ENCODE results near the gene HHAT.

- TF ChIP-seq POLR2A (IDR thresholded peaks at IDR 0.05; ENCODE audit: low read length), result no peak
- no peak for TF ChIP-seq GATA1 (IDR thresholded peaks at IDR 0.05; ENCODE audit: low read depth, low read length)
Observed at GRCh38 chr1:210525716-210526454, 197.2 kb downstream of the HHAT start.
